ENCODE results near the gene PIGQ.

DNA sequence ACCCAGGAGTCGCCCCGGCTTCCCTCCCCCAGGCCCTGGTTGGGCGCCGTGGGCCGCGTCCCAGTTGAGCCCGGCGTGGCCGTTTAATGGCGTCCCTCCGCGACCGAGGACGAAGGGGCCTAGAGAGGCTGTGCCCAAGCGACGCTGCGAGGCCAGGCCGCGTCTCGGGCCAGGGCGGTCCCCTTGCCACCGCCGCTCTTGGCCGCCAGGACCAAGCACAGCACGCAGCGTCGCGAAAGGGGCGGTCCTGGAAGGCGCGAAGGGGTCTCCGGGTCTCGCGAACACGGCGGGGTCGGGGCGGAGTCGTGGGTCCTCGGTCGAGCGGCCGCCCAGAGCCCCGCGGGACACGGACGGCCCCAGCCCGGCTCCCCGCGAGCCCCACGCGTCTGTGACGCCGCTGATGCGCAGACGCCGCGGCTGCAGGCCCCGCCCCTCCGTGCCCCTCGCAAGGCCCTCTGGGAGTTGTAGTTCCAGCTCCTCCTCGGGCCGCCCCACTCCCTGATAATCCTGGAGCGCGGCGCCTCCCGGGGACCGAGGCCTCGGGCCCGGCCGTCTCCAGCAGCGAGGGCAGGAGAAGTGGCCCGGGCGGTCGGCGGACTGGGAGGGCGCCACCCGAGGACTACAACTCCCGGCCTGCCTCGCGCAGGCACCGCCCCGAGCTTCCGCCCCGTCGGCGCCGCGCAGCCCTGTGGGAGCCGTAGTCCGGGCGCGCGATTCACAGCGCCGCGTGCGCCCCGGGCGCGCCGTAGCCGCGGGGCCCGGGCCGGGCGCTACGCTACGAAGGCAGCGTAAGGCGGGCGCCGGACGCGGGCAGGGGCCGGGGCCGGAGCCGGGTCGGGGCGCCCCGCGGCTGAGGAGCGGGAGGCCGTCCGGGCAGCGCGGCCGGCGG, 42.5 kb upstream of the PIGQ start, which contains the start of gene CAPN15:
- TF ChIP-seq, protein P1, sequence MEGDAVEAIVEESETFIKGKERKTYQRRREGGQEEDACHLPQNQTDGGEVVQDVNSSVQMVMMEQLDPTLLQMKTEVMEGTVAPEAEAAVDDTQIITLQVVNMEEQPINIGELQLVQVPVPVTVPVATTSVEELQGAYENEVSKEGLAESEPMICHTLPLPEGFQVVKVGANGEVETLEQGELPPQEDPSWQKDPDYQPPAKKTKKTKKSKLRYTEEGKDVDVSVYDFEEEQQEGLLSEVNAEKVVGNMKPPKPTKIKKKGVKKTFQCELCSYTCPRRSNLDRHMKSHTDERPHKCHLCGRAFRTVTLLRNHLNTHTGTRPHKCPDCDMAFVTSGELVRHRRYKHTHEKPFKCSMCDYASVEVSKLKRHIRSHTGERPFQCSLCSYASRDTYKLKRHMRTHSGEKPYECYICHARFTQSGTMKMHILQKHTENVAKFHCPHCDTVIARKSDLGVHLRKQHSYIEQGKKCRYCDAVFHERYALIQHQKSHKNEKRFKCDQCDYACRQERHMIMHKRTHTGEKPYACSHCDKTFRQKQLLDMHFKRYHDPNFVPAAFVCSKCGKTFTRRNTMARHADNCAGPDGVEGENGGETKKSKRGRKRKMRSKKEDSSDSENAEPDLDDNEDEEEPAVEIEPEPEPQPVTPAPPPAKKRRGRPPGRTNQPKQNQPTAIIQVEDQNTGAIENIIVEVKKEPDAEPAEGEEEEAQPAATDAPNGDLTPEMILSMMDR (IDR thresholded peaks at IDR 0.05), result peak in 3 of 7 experiments; percentile 20 to 70 (median 32)
- TF ChIP-seq EP300 (IDR thresholded peaks at IDR 0.05), result no peak
